GM10847 (cell line): ENCODE measurements around the gene ATP6V1G3.

Source experiments
- POLR2A ChIP-seq: IDR thresholded peaks from 2 replicates; pipeline ENCODE4 v1.6.1; 2011; ENCODE audit not compliant: insufficient read length; ENCODE audit errors: extremely low read depth

ATP6V1G3 gene

DNA sequence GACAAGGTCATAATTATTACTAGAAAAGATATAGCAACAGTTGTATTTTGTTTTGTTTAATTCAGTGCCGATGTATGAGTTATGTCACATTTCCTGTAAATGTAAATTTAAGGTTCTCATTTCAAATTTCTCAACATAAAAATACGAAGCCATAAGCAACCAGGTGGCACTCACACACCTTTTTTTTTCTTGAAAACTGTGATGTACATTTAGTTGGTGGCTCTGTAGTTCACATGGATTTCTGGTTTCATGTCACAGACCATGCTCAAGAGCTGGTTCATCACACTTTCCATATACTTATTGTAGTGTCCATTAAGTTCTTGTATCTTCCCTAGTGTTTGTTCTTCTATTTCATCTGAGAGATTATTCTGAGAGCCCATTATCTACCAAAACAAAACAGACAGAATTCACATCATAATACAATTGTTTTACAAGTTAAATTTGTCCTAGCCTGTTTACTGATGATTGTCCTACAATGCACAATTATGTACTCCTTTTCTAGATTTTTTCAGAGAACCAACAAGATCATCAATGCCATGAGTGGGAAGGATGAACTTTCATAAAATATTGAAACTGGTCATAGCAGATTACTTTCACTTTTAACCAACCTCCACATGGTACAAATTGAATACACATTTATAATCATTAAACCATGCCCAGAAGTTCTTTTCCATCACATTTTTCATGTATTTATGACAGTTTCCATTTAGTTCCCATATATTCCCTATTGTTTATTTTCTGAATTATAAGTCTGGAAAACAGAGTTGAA, 17.1 kb downstream of the ATP6V1G3 start:
- TF ChIP-seq POLR2A, result no peak

DNA sequence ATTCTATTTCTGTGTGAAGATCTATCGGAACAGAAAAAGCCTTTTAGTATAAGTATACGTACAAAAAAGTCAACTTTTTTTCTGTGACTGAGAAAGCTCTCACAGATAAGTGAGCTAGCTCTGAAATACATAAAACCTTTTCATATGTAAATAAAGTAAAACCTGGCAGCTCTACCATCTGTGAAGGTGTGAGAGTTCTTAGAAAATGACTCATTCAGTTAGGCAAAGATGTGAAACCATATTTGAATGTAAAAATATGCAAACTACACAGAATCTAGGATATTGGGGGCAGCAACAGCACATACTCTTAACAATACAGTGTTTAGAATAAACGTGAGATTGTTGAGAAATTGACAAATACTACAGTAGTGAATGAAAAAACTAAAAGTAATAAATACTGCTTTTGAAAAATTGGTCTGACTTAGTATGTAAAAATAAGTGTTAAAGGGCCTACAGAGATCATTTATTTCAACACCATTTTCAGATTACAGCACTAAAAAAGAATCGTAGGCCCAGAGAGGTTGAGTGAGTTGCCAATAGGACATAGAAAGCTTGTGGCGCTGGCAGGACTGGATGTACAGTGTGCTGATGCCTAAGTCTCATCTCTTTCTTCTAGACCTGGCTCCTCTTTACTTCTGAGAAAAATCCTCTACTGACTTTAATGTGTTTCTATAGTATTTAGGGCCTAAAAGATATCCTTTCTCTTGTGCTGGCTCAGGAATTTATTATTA, 19.8 kb downstream of the ATP6V1G3 start:
- no peak for TF ChIP-seq POLR2A

DNA sequence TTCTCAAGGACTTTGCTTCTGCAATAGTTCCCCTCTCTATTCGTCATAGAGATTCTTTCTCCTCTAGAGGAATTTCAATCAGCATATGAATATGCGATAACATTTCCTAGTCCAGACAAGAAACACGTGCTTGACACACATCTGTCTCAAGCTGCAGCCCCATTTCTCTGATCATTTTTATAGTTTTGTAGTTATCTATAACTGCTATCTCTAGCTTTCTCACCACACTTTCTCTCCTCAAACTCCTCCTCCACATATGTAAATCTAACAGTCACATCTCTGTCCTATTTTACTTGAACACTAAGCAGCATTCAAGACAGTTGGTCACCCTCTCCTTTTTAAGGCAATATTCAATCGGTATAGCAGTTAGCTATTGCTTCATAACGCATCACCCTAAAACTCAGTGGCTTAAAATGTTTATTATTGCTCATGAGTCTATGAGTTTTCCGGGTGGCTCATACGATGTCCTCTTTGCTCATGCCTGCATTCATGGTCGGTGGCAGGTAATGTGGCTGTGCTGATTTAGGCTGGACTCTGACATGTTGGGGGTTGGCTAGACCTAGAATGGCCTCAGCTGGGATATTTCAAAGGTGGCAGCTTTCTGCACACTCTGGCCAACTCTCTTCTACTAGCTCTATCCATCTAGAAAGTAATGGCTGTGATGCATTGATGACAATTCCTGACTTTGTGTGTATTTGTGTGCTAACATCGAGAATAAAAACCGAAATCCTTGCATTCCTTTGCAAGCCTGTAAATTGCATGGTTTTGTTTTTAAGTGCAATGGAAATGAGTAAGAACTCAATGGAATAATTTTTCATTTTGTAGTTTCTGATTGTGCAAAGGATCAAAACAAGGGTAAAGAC, 20.6 kb downstream of the ATP6V1G3 start:
- TF ChIP-seq POLR2A, result no peak

DNA sequence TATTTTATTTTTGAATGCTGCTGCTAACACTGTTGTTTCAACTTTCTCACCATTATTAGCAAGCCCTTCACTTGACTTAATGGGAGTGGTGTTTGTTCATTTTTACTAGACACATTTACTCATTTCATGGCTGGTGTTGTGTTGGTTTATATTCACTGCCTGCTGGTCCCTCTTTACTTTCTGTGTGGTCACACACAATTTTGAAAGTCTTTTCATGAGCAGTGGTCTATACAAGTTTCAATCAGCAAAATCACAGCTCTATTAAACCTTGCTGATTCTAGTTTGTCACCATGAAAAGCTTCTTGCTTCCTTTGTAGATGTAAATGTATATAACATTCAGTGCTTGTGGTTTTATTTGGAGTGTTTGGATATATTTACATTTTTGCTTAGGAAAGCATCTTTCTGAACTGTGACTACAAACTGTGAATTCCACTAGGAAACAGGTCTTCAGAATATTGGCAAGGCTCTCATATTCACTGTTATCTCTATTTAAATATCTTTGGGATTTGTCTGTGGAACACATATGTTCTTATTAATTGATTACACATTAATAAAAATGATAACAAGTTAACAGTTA, 22.8 kb downstream of the ATP6V1G3 start:
- no peak for TF ChIP-seq POLR2A

DNA sequence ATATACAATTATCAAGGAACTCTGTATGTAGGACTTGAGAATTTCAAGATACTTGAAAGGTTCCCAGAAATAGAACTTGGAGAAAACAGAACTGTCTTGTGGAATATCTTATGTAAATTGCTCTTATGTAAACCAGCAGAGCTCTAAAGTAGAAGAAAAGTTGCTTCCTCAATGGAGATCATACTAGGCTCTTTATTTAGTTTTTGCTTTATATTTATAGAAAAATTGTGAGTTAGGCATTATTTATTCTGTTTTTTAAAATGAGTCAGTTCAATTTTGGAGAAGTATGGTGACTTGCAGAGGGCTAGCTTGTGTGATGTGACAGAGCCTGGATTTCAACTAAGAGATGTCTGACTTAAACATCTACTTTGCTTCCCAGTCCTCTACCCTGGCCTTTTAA, 40.4 kb downstream of the ATP6V1G3 start:
- no peak for TF ChIP-seq POLR2A

DNA sequence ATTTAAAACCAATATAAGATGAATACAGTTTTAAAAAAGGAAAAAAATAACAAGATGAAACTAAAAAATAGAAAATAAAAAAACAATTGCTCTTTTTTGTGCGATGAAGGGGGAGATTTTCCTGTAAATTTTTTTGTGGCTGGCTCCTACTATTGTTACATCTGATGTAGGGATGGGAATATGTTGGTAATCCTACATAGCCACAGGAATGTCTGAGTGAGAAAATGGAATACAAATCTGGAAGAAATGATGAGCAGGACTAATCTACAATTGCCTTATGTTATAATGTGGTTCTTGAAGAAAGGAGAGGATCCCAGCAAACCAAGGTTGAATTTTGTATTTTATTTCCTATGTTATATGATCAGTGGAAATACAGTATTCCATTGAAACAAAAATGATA, 40.9 kb downstream of the ATP6V1G3 start:
- TF ChIP-seq POLR2A, result no peak

DNA sequence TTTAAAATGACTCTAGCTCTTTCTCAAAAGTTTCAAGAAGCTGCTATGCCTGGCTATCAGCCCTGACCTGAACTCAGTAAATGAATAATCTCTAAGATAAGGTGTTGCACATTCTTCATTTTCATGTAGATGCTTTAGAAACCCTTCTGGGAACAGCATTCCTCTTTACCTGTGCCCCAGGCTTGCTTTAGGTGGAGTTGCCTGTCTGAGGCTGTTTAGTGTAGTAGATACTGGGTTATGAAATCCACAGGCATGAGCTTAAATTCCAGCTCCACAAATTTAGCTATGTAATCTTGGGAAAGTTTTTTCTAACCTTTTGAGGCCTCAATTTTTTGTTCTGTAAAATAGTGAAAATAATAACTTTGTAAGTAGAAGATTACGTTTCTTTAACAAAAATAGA, 41.6 kb downstream of the ATP6V1G3 start:
- TF ChIP-seq POLR2A, result no peak

DNA sequence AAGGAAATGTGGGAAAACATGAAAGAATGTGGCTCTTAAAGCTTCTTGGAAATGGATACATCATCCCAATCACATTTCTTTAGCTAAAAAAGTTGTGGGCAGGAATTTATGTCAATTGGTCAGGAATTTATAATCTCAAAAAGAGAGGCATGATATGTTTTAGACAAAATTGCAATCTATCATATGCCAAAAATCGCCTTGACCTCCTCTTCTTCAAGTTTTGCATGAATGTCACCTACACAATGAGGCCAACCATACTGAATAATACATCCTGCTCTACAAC, 42.4 kb downstream of the ATP6V1G3 start:
- no peak for TF ChIP-seq POLR2A

DNA sequence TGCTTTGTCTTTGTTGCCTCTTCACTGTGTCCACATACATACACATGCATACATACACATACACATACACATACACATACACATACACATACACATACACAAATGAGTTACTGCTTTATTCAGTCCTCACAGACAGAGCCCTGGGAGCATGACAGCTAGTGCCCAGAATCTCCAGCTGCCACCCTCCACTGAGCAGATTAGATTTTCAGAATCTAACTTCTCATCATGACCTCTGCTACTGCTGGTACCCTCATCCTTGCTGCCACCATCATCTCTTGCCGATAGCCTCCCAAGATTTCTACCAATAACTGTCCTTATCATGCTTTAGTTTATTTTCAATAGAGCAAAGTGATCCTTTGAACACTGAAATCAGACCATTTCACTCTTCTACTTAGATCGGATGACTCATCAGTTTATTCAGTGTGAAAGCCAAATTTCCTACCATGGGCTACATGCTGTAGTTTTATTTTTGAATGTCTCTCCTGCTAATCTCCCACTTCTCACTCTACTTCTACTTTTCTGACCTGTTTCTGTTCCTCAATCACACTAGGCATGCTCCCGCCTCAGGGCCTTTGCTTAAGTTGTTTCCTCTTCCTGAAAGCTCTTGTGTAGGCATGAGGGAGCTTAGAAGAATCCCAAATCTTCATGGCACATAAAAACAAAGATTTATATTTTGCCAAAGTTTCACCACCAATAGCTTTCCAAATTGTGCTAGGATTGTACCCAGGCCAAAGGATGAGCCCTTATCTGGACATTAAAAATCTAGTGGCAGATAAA, 43.0 kb downstream of the ATP6V1G3 start:
- TF ChIP-seq POLR2A, result no peak

DNA sequence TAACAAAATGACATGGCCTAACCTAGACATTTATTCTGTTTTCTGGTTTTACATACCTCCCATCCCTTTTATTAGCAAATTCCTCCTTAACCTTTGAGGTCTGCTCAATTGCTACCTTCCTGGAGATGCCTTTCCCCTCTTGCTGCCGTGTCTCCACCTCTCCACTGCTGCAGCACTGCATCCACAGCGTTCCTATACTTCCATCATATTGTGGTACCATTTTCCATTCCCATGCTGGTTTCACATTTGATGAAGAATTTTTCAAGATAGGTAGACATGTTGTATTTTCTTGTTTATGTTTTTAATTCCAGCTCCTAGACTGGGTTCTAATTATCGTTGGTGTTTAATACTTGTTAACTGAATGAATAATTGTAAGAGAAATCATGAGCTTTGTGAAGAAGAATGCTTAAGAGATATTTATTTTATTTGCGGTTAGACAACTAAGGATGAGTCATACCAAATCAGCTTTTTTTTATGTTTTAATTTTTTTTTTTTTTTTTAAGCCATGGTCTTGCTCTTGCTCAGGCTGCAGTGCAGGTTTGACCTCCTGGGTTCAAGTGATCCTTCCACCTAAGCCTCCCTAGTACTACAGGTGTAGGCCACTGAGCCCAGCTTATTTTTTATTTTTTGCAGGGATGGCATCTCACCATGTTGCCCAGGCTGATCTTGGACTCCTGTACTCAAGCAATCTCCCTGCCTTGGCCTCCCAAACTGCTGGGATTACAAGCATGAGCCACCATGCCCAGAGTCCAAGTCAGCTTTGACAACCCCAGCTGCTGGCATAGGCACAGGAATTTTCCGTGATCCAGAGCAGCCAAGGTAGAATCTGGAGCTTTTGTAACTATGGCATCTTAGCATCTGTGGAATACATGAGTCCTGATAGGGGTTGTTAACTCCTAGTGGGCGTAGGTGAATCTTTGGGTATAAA, 44.0 kb downstream of the ATP6V1G3 start:
- no peak for TF ChIP-seq POLR2A

DNA sequence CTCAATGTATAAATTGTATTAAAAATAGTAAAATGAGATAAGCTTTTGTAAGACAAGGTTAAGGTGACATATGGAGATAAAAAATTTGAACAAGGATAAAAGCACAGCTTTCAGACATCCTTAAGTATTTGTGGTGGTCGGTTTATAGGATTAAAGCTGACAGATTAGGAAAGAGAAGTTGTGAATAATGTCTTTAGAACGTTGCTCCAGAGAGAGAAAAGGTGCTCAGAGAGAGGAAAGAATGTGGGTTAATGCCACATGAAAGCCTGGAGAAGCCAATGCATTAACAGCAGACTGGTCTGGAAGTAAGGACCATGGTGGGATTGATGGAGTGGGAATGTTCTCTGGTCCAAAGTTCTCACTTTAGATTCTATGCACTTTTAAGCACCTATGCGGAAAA, 44.8 kb downstream of the ATP6V1G3 start:
- no peak for TF ChIP-seq POLR2A

DNA sequence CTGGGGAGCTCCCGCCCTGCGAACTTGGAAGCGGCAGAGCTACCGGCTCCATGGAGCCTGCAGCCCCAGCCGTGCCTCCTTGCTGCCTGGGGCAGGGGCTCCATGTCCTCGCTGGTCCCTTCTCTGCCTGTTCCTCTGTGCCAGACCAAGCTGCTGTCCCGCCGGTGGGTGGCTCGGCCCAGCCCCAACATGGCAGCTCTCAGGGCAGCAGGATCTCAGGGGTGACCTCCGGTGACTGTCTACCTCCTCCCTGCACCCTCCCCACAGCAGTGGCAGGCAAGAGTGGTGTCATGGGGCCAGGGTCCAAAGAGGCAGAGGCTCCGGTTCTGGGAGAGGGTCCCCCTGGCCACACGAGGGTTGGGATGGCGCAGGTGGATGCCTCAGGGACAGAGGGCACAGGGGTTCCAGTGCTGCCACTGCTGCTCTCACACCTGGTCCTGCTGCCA, 45.8 kb downstream of the ATP6V1G3 start:
- TF ChIP-seq POLR2A, result no peak

DNA sequence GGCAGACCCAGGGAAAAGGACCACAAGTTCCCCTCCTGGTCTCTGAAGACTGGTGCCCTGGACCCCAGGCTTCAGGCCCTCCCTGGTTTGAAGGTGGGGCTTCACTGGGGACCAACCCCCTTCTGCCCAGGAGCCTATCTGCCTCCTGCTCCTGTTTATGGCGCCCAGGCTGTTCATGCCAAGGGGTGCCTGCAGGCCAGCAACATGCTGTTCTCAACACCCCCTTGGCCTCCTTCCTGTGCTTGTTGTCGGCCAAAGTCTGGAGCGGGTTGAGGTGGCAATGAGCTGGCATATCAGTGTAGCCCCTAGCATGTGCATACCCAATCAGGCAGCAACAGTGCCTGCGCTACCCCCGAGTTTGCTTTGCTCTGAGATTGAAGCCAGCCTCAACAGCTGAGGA, 46.3 kb downstream of the ATP6V1G3 start:
- TF ChIP-seq POLR2A, result no peak

DNA sequence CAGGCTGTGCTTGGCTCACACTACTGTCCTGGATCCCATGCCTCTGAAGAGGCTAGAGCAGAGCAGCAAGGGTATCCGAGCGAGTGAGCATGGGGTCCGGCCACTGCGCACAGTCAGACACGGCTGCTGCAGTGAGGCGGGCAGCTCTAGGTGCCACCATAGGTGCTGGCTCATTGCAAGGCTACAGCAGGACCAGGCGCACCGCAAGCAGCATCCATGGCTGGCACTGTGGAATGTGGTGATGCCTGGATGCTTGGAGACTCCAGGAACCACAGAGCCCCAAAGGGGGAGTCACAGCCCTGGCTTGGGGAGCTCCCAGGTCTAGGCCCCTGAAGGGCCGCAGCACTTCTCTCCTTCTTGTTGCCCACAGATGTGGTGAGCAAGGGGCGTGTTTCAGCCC, 47.2 kb downstream of the ATP6V1G3 start:
- no peak for TF ChIP-seq POLR2A
